T-helper 22 cell (primary cell): Measurements from ENCODE around the gene ZSCAN32.

Source experiments
- DNase-seq: peaks from one replicate; pipeline ENCODE4 v3.0.0-alpha.2; 2020; ENCODE audit warnings: low read depth

ZSCAN32 gene

GRCh38 chr16:3400779-3401688 is at the start of gene ZSCAN32, which contains the start of gene ZNF174:
ZSCAN32 (minus strand) TSS chr16:3401004; CDS start chr16:3397557, 3,447 bp downstream.
ZNF174 (plus strand) TSS chr16:3401215; CDS start chr16:3402005, 790 bp downstream.
- peak; percentile 98 for DNase-seq

- DNase-seq, result no peak
Observed at GRCh38 chr16:3444032-3444388, 43.2 kb upstream of the ZSCAN32 start.

- peak; percentile 76 for DNase-seq
Observed at GRCh38 chr16:3443108-3444031, 42.6 kb upstream of the ZSCAN32 start, which contains the start of the genes NAA60 and ZNF597. NAA60 (plus strand) TSS chr16:3443680; CDS start chr16:3476228, 32,548 bp downstream. ZNF597 (minus strand) TSS chr16:3443504; CDS start chr16:3443153, 351 bp downstream.

- DNase-seq, result no peak
Observed at GRCh38 chr16:3439637-3440036, 38.8 kb upstream of the ZSCAN32 start.

GRCh38 chr16:3434373-3434772 is 33.6 kb upstream of the ZSCAN32 start:
- DNase-seq, result no peak

GRCh38 chr16:3431779-3432219 is 31.0 kb upstream of the ZSCAN32 start:
- DNase-seq, result no peak

GRCh38 chr16:3413730-3414379 is 13.1 kb upstream of the ZSCAN32 start:
- no peak for DNase-seq

GRCh38 chr16:3408561-3409197 is 7.9 kb upstream of the ZSCAN32 start:
- no peak for DNase-seq

- DNase-seq, result no peak
Observed at GRCh38 chr16:3401719-3402397, 1.1 kb upstream of the ZSCAN32 start.

GRCh38 chr16:3400446-3400778 is 392 bp downstream of the ZSCAN32 start:
- DNase-seq, result no peak

GRCh38 chr16:3389663-3390338 is 11.0 kb downstream of the ZSCAN32 start:
- no peak for DNase-seq

GRCh38 chr16:3388325-3388724 is 12.5 kb downstream of the ZSCAN32 start:
- no peak for DNase-seq

GRCh38 chr16:3383045-3383448 is 17.8 kb downstream of the ZSCAN32 start:
- DNase-seq, result no peak

GRCh38 chr16:3377917-3378316 is 22.9 kb downstream of the ZSCAN32 start:
- DNase-seq, result no peak

- no peak for DNase-seq
Observed at GRCh38 chr16:3375680-3376079, 25.1 kb downstream of the ZSCAN32 start.

- DNase-seq, result no peak
Observed at GRCh38 chr16:3369073-3369472, 31.7 kb downstream of the ZSCAN32 start.

- peak; percentile 68 for DNase-seq
Observed at GRCh38 chr16:3364774-3365427, 35.9 kb downstream of the ZSCAN32 start.

GRCh38 chr16:3363793-3364192 is 37.0 kb downstream of the ZSCAN32 start:
- DNase-seq, result no peak

- DNase-seq, result no peak
Observed at GRCh38 chr16:3362931-3363330, 37.9 kb downstream of the ZSCAN32 start.

GRCh38 chr16:3358871-3359270 is 41.9 kb downstream of the ZSCAN32 start:
- DNase-seq, result no peak
